Uterus (tissue), 2 donors: Measurements from ENCODE around the gene USP17L24.
"Not testable (repeated sequence)": the region's sequence is repeated elsewhere in the genome, so short reads cannot be mapped to it uniquely, and the experiment has no call there.

Source experiments
- CTCF ChIP-seq, 4 experiments: fragments of 200-600 bp in 2 of 4; fragments of 450-650 bp in 2 of 4; sonication (generic) in 2 of 4; IDR thresholded peaks; one replicate each; pipeline ENCODE4 v1.5.1; 2016 to 2019; ENCODE audit warnings: antibody characterized with exemption in 4 of 4, mild to moderate bottlenecking in 2 of 4, moderate library complexity in 1 of 4
- POLR2A ChIP-seq, 2 donors: fragments of 450-650 bp; IDR thresholded peaks; one replicate each; pipeline ENCODE4 v1.6.1; 2016; ENCODE audit warnings: antibody characterized with exemption in 2 of 2, mild to moderate bottlenecking in 1 of 2, moderate library complexity in 1 of 2

GRCh38 chr4:9362829-9363228 lies 37.9 kb downstream of the USP17L24 start, which contains the start of gene USP17L30:
- TF ChIP-seq POLR2A, CTCF (IDR thresholded peaks at IDR 0.05): not testable (repeated sequence)
